Tibial artery (tissue), 4 donors: ENCODE data around the gene RBMS3.

Source experiments
- DNase-seq, 2 donors: peaks; one replicate each; pipeline ENCODE4 v3.0.0-alpha.2; 2019
- H3K27ac ChIP-seq, 2 donors: fragments of 200-600 bp; sonication (generic) in 1 of 2; 1 replicate in 1 of 2; 2 replicates in 1 of 2; pipeline ENCODE4 v1.5.1; 2018 to 2019; ENCODE audit warnings: mild to moderate bottlenecking in 1 of 2
- H3K27me3 ChIP-seq, 2 donors: fragments of 200-600 bp; sonication (generic) in 1 of 2; one replicate each; pipeline versions ENCODE4 v1.5.1 to v1.6.0; 2016 to 2019
- H3K36me3 ChIP-seq, 3 donors: fragments of 200-600 bp; sonication (generic) in 2 of 3; one replicate each; pipeline ENCODE4 v1.5.1; 2016 to 2019; ENCODE audit warnings: mild to moderate bottlenecking in 2 of 3
- H3K4me1 ChIP-seq, 4 donors: fragments of 200-600 bp; sonication (generic) in 2 of 4; 1 replicate in 3 of 4; 2 replicates in 1 of 4; pipeline ENCODE4 v1.5.1; 2016 to 2019
- H3K4me3 ChIP-seq, 2 donors: fragments of 200-600 bp; sonication (generic) in 1 of 2; 1 replicate in 1 of 2; 2 replicates in 1 of 2; pipeline ENCODE4 v1.5.1; 2018 to 2019; ENCODE audit warnings: mild to moderate bottlenecking in 2 of 2
- H3K9me3 ChIP-seq, 3 donors: fragments of 200-600 bp; sonication (generic) in 1 of 3; one replicate each; pipeline ENCODE4 v1.5.1; 2016 to 2019
- intact Hi-C: fragments of 100-400 bp; cut with DNase I; formaldehyde crosslinking; loops from one replicate; pipeline ENCODE4 v1.15.0; 2023; ENCODE audit warnings: low total_unique reads
- TF ChIP-seq, protein P1 (sequence below), 2 experiments: fragments of 200-600 bp in 1 of 2; fragments of 450-650 bp in 1 of 2; IDR thresholded peaks; one replicate each; pipeline ENCODE4 v1.5.1; 2017 to 2019; ENCODE audit warnings: antibody characterized with exemption in 2 of 2, mild to moderate bottlenecking in 1 of 2, moderate library complexity in 1 of 2

Gene RBMS3

DNA sequence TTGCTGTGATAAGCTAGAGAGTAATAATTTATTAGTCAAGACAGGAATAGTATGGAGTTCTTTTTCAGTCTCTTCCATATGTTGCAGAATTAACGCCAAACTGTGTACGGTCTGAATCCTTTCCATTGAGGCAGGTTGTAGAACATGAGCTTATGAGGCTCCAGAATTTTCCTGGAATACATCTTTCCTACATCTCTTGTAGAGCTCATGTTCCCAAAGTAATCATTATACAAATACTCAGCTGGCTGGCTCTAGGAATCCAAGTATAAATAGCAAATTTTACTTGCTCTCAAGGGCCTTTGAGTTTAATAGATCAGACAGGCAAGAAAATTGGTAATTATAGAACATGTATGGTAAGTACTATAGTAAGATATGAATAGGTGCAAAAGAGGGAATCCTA lies 419.4 kb downstream of the RBMS3 start:
- H3K27me3 ChIP-seq: no peaks in the 10 kb centered on the region
- no peaks in the 10 kb centered on the region for H3K9me3 ChIP-seq
- no peak overlapping the region for H3K4me3 ChIP-seq
- DNase-seq: no peak
- intact Hi-C loops: no loop called here
- peaks cover 0 to 8% (median 0%) of the 10 kb centered on the region in 3 donors for H3K36me3 ChIP-seq
- TF ChIP-seq, protein P1, sequence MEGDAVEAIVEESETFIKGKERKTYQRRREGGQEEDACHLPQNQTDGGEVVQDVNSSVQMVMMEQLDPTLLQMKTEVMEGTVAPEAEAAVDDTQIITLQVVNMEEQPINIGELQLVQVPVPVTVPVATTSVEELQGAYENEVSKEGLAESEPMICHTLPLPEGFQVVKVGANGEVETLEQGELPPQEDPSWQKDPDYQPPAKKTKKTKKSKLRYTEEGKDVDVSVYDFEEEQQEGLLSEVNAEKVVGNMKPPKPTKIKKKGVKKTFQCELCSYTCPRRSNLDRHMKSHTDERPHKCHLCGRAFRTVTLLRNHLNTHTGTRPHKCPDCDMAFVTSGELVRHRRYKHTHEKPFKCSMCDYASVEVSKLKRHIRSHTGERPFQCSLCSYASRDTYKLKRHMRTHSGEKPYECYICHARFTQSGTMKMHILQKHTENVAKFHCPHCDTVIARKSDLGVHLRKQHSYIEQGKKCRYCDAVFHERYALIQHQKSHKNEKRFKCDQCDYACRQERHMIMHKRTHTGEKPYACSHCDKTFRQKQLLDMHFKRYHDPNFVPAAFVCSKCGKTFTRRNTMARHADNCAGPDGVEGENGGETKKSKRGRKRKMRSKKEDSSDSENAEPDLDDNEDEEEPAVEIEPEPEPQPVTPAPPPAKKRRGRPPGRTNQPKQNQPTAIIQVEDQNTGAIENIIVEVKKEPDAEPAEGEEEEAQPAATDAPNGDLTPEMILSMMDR (IDR thresholded peaks at IDR 0.05): no peak
- H3K27ac ChIP-seq: no peak overlapping the region
- H3K4me1 ChIP-seq: peaks cover 0 to 51% (median 27%) of the 10 kb centered on the region in 4 donors

DNA sequence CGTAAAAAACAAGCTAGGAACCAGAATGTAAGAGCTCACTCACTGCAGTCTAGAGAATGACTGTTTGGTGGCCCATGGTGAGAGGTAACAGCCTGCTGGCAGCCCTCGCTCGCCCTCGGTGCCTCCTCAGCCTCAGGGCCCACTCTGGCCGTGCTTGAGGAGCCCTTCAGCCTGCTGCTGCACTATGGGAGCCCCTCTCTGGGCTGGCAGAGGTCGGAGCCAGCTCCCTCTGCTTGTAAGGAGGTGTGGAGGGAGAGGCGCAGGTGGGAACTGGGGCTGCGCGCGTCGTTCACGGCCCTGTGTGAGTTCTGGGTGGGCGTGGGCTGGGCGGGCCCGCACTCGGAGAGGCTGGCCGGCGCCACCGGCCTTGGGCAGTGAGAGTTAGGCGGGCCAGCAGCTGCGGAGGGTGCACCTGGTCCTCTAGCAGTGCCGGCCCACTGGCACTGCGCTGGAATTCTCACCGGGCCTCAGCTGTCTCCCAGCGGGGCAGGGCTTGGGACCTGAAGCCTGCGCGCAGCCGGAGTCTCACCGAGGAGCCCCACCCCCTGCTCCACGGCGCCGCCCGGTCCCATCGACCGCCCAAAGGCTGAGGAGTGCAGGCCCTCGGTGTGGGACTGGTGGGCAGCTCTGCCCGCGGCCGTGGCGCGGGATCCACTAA lies 420.6 kb downstream of the RBMS3 start:
- TF ChIP-seq, protein P1 (IDR thresholded peaks at IDR 0.05): no peak
- no peak overlapping the region for H3K27ac ChIP-seq
- peaks cover 0 to 39% (median 22%) of the 10 kb centered on the region in 4 donors for H3K4me1 ChIP-seq
- peaks cover 0 to 8% (median 0%) of the 10 kb centered on the region in 3 donors for H3K36me3 ChIP-seq
- H3K4me3 ChIP-seq: no peak overlapping the region
- no peaks in the 10 kb centered on the region for H3K9me3 ChIP-seq
- peak in 1 of 2 donors; percentile 60 for DNase-seq
- intact Hi-C loops: no loop called here
- no peaks in the 10 kb centered on the region for H3K27me3 ChIP-seq

DNA sequence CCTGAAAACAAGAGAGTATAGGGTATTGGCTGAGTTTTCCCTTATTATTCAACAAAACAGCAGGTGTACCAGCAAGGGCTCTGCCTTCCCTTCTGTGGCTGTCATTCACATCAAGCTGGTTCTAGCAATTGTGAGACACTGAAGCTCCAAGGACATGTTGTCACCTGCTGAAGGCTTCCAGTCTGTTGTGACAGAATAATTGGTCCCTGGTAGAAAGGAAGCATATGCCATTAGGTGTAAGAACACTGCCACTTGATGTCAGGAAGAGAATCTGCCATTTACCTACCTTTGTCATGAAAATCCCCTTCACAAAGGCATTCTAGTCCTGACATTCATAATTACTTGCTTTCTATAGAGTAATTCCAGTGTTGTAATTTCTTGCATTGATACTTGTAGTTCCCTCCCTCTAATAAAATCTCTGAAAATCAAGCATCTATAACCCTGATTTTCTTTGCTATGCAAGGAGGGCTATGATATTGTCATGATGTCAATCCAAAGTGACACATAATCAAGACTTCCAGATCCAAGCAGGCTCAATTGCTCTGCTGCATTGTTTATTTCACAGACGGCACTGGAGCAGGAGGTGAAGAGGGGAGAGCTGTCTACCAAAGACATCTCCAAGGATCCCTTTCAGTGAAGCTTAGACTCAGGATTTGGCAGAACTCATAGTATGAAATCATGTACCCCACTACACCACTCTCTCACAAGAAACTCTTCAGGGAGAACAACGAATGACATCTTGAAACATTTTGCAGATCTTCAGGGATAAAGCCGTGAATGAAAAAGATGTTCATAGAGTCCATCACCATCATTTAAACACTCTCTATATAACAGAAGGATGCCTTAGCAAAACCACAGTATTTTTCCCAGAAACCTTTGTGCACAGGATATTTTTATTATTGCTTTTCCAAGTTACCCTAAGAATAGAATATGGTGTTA lies 425.3 kb downstream of the RBMS3 start:
- no peak overlapping the region for H3K27ac ChIP-seq
- no peak for DNase-seq
- no peak overlapping the region for H3K4me3 ChIP-seq
- H3K27me3 ChIP-seq: no peaks in the 10 kb centered on the region
- TF ChIP-seq, protein P1 (IDR thresholded peaks at IDR 0.05): no peak
- peaks cover 0 to 8% (median 0%) of the 10 kb centered on the region in 3 donors for H3K36me3 ChIP-seq
- peaks cover 0 to 22% (median 11%) of the 10 kb centered on the region in 4 donors for H3K4me1 ChIP-seq
- no peaks in the 10 kb centered on the region for H3K9me3 ChIP-seq
- intact Hi-C loops: no loop called here

DNA sequence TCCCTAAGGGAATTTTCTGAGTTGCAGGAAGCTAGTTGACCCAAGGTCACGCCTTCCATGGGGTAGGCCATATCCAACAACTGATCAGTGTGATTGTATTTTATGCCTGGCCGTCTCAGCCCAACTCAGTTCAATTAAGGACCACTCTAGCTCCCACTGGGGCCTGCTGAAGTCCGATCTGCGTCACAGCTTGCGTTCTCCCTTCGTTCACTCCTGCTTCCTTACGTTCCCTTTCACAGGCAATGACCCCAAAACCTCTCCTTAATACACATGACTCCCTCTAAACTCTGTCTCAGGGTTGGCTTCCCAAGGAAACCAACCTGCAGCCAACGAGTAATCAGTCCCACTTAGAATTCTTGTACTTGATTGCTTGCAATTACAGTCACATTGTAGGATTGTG lies 428.0 kb downstream of the RBMS3 start:
- no peak overlapping the region for H3K27ac ChIP-seq
- TF ChIP-seq, protein P1 (IDR thresholded peaks at IDR 0.05): no peak
- peak in 1 of 2 donors; percentile 43 for DNase-seq
- H3K4me3 ChIP-seq: no peak overlapping the region
- H3K9me3 ChIP-seq: no peaks in the 10 kb centered on the region
- H3K27me3 ChIP-seq: no peaks in the 10 kb centered on the region
- no peaks in the 10 kb centered on the region for H3K36me3 ChIP-seq
- intact Hi-C loops: no loop called here
- H3K4me1 ChIP-seq: peaks cover 0 to 36% (median 16%) of the 10 kb centered on the region in 4 donors

DNA sequence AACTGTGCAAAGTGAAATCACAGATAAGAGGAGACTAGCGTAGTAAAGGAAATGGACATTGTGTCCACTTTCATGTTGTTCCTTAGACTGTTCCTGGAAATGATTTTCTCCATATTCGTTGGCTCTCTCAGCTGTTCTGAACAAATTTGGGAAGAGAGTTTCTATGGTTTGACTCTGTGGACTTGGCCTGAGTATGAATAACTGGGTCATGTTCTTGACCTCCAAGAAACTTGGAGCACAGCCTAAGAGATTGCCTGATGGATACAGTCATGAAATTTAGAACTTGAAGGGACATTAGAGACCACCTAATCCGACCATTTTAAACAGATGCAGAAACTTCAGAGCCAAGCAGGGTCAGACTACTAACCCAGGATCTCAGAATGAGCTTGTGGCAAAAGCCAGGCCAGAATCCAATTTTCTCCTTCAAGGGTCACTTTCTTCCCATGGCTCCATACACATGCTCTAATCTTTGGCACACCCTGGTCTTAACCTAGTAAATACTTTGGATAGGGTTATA lies 430.4 kb downstream of the RBMS3 start:
- Histone ChIP-seq H3K4me1 (peaks cover 0 to 36% (median 16%) of the 10 kb centered on the region in 4 donors), H3K36me3 (no peaks in the 10 kb centered on the region), H3K27me3 (no peaks in the 10 kb centered on the region), H3K4me3 (no peak overlapping the region), H3K27ac (peak overlapping the region; percentile 49 to 59), H3K9me3 (no peaks in the 10 kb centered on the region)
- intact Hi-C loops: no loop called here
- TF ChIP-seq, protein P1 (IDR thresholded peaks at IDR 0.05): no peak
- DNase-seq: peak in 1 of 2 donors; percentile 58
